Activated naive CD8-positive, alpha-beta T cell treated with anti-CD3 and anti-CD28 coated beads for 36 hours (primary cell): ENCODE measurements around the gene GPR85. TPM values are rescaled to one million over a fixed set of nuclear protein-coding genes. Genes with fewer than 3 reads are reported as not detected.
A peak's percentile ranks its signal among the peaks of the same experiment; 100 is the strongest.
"Not testable (repeated sequence)": the region's sequence is repeated elsewhere in the genome, so short reads cannot be mapped to it uniquely, and the experiment has no call there.

Experiments used
- DNase-seq: peaks from one replicate; pipeline ENCODE4 v3.0.0; 2021
- H3K27ac Mint-ChIP-seq: one replicate; pipeline ENCODE4 v1.8.0; 2022; ENCODE audit warnings: mild to moderate bottlenecking, moderate library complexity, mixed read lengths
- H3K27me3 Mint-ChIP-seq: one replicate; pipeline ENCODE4 v1.8.0; 2022; ENCODE audit warnings: mild to moderate bottlenecking, mixed read lengths
- H3K36me3 Mint-ChIP-seq: one replicate; pipeline ENCODE4 v1.8.0; 2021; ENCODE audit warnings: mild to moderate bottlenecking, mixed read lengths
- H3K4me1 Mint-ChIP-seq: one replicate; pipeline ENCODE4 v1.8.0; 2021; ENCODE audit warnings: mixed read lengths
- H3K4me3 Mint-ChIP-seq: one replicate; pipeline ENCODE4 v1.8.0; 2022; ENCODE audit warnings: mild to moderate bottlenecking, moderate library complexity, mixed read lengths
- H3K9me3 Mint-ChIP-seq: one replicate; pipeline ENCODE4 v1.8.0; 2022; ENCODE audit warnings: mixed read lengths
- total RNA-seq, 2 experiments: library from RNA; stranded (reverse); gene quantifications; one replicate each; pipeline ENCODE4 v1.2.3, GENCODE V29; 2021

Gene GPR85, protein sequence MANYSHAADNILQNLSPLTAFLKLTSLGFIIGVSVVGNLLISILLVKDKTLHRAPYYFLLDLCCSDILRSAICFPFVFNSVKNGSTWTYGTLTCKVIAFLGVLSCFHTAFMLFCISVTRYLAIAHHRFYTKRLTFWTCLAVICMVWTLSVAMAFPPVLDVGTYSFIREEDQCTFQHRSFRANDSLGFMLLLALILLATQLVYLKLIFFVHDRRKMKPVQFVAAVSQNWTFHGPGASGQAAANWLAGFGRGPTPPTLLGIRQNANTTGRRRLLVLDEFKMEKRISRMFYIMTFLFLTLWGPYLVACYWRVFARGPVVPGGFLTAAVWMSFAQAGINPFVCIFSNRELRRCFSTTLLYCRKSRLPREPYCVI
- total RNA-seq: under 1 TPM in 1 of 2 experiments, not detected in 1; 0.16 TPM

DNA sequence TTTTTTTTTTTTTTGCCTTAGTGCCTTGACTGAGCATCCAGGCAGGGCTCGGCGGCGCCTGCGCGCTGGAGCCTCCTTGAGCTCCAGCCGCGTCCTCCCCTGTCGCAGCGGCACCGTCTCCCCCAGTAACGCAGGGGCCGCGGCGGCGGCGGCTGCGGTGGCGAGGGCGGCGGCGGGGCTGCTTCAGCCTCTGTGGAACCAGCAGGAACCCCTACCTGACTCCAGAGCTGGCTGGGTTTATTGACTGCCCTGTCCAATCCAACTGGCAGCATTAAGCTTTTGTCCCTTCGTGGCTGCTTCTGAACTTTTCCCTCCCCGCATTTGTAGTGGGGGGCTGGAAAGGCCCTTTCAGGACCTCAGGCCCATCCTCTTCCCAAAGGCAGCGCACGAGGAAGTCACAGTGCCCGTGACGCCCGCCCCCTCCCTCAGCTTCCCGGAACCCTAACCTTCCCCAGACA lies at the start of gene GPR85:
Gene GPR85, minus strand, starts transcription at position 397 of the 458 bp plus-strand sequence. CDS start 2,106 bp downstream, outside the sequence.
- Mint-ChIP-seq H3K27me3 (peaks cover 64% of the 10 kb centered on the region), H3K9me3 (no peaks in the 10 kb centered on the region), H3K4me1 (peaks cover 9% of the 10 kb centered on the region), H3K27ac (no peak within 1 kb of the TSS), H3K36me3 (no peaks in the 10 kb centered on the region), H3K4me3 (peak within 1 kb of the TSS; percentile 53)
- DNase-seq: peak; percentile 58

GRCh38 chr7:113134025-113134424 lies 47.4 kb upstream of the GPR85 start:
- H3K27ac Mint-ChIP-seq: no peak overlapping the region
- no peaks in the 10 kb centered on the region for H3K36me3 Mint-ChIP-seq
- H3K27me3 Mint-ChIP-seq: no peaks in the 10 kb centered on the region
- H3K4me3 Mint-ChIP-seq: no peak overlapping the region
- H3K9me3 Mint-ChIP-seq: no peaks in the 10 kb centered on the region
- no peak for DNase-seq
- H3K4me1 Mint-ChIP-seq: no peaks in the 10 kb centered on the region

DNA sequence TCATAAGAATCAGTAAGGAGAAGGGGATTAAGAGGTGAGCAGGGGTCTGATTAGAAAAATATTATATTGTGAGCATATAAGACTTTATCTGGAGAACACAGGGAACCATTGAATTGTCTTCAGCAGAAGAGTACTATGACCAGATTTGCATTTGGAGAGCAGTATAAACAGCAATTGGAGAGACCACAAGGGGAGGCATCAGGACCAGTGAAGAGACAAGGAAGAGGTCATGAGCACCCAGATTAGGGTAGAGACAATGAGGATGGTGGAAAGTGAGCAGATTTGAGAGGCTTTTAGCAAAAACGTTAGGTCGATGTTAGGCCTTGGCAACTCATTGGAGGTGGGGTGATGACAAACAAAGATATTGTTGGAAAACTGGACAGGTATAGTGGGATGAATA lies 44.7 kb upstream of the GPR85 start:
- Mint-ChIP-seq H3K36me3 (no peaks in the 10 kb centered on the region), H3K27ac (no peak overlapping the region), H3K4me3 (no peak overlapping the region)

GRCh38 chr7:113128031-113128430 lies 41.4 kb upstream of the GPR85 start:
- Mint-ChIP-seq H3K4me3 (no peak overlapping the region), H3K4me1 (no peaks in the 10 kb centered on the region), H3K27ac (no peak overlapping the region), H3K9me3 (no peaks in the 10 kb centered on the region), H3K27me3 (no peaks in the 10 kb centered on the region), H3K36me3 (no peaks in the 10 kb centered on the region)
- DNase-seq: no peak

More for the DNA sequence above, 44.7 kb upstream of the GPR85 start:
- Mint-ChIP-seq H3K27me3 (no peaks in the 10 kb centered on the region), H3K4me1 (no peaks in the 10 kb centered on the region), H3K9me3 (no peaks in the 10 kb centered on the region)
- DNase-seq: no peak

DNA sequence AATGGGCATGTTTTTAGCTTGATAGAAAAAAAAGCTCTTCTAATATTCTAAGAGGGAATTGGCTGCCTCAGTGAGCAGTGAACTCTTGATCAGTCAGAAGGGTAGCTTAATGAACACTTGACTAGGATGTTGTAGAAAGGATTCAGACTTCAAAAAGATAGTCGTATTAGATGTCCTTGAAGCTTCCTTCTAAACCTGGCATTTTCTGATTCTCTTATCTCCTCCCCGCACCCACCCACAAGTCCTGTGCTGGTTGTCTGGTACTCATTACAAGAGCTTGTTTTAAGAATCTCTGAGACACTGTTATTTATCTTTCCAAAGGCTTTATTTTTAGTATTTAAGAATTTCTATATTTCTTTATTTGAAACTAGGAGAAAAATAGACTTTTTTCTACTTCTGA lies 39.1 kb upstream of the GPR85 start:
- Mint-ChIP-seq H3K4me1 (peaks cover 4% of the 10 kb centered on the region), H3K27me3 (no peaks in the 10 kb centered on the region), H3K9me3 (no peaks in the 10 kb centered on the region), H3K36me3 (no peaks in the 10 kb centered on the region), H3K27ac (no peak overlapping the region), H3K4me3 (no peak overlapping the region)
- no peak for DNase-seq

DNA sequence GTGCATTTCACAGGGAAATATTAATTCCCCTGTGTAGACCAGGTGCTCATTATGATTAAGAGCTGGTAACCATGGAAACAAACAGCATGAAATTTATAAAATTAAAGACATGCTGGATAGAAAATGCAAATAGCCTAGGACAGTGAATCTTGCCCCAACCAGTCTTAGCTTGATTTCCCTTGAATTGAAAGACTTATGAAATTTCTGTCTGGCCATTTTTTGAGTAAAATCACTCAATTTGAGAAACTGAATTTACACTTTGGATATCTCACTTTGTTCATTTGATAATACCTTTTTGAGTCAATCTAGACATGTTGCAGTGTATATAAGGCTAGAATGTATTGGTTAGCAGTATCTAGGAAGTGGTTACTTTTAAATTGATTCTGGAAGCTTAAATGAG lies 36.1 kb upstream of the GPR85 start:
- peaks cover 16% of the 10 kb centered on the region for H3K4me1 Mint-ChIP-seq
- no peak for DNase-seq
- H3K27ac Mint-ChIP-seq: no peak overlapping the region
- no peaks in the 10 kb centered on the region for H3K27me3 Mint-ChIP-seq
- no peaks in the 10 kb centered on the region for H3K9me3 Mint-ChIP-seq
- no peak overlapping the region for H3K4me3 Mint-ChIP-seq
- H3K36me3 Mint-ChIP-seq: peaks cover 3% of the 10 kb centered on the region

GRCh38 chr7:113120647-113121046 lies 34.0 kb upstream of the GPR85 start:
- peaks cover 22% of the 10 kb centered on the region for H3K4me1 Mint-ChIP-seq

GRCh38 chr7:113119429-113119828 lies 32.8 kb upstream of the GPR85 start:
- no peaks in the 10 kb centered on the region for H3K9me3 Mint-ChIP-seq
- H3K4me3 Mint-ChIP-seq: no peak overlapping the region
- H3K27me3 Mint-ChIP-seq: no peaks in the 10 kb centered on the region
- no peak overlapping the region for H3K27ac Mint-ChIP-seq
- DNase-seq: no peak
- peaks cover 22% of the 10 kb centered on the region for H3K4me1 Mint-ChIP-seq
- H3K36me3 Mint-ChIP-seq: peaks cover 19% of the 10 kb centered on the region

More at GRCh38 chr7:113120647-113121046, 34.0 kb upstream of the GPR85 start:
- no peak for DNase-seq
- no peaks in the 10 kb centered on the region for H3K27me3 Mint-ChIP-seq
- no peaks in the 10 kb centered on the region for H3K9me3 Mint-ChIP-seq
- H3K4me3 Mint-ChIP-seq: no peak overlapping the region
- H3K36me3 Mint-ChIP-seq: peaks cover 16% of the 10 kb centered on the region
- no peak overlapping the region for H3K27ac Mint-ChIP-seq

DNA sequence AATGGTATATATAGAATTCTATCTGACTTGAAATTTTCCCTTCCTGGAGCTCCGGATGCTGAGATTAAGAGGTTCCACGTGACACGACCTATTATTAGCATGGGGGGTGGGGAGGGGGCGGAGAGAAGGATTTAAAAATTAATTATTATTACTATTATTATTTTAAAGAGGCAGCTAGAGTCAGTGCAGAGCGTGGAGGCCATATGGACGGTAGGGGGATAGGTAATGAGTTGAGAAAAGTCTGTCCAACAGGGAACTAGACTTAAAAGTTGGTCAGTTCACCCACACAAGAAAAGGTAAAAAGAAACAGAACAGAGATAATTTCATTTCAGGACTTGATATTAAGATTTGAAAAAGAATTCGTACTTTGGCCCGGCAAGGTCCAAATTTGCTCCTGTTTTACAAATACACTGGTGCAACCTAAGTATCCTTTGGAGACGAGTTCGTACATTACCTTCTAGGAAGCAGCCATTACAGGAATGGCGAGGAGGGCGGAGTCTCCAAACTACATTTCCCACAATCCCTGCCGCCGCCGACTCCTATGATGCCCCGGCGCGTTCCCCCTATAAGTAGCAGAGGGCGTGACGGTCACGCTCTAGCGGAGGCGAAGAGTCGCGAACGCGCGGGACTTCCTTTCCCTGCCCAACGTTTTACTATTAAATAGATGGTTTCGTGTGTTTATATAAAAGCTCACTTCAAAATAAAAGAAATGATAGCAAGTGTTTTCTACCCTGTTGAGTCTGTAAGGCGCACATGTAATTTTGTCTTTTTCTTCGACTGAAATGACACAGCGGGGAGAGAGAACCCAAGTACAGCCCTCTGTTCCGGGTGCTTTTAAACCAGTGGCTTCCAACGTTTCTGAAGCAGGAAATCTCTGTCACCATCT lies 31.7 kb upstream of the GPR85 start, which contains the start of gene SMIM30:
Gene SMIM30, minus strand, starts transcription at position 481 of the 886 bp plus-strand sequence. CDS start 976 bp downstream, outside the sequence.
- peaks cover 22% of the 10 kb centered on the region for H3K4me1 Mint-ChIP-seq
- peak within 1 kb of the TSS; percentile 86 for H3K4me3 Mint-ChIP-seq
- H3K27me3 Mint-ChIP-seq: no peaks in the 10 kb centered on the region
- H3K36me3 Mint-ChIP-seq: peaks cover 24% of the 10 kb centered on the region
- peak within 1 kb of the TSS; percentile 90 for H3K27ac Mint-ChIP-seq
- no peaks in the 10 kb centered on the region for H3K9me3 Mint-ChIP-seq
- peak; percentile 84 for DNase-seq

DNA sequence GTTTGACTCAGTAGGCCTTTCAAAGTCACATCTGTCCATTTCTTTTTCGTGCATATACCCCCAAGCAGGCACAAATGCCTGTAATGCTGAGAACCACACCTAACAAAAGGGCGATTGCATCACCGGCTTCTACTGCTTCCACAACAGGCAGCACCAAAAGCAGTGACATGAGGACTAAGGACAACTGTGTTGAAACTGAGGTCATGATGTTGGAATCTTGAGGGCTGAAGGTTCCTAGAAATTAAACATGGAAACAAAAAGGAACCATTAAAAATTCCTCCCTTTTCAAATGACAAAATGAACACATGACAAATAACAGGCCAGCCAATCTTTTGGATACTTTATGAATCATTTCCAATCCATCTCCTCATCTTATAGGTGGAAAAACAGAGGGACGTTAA lies 30.7 kb upstream of the GPR85 start:
- Mint-ChIP-seq H3K27ac (peak overlapping the region; percentile 78), H3K36me3 (peaks cover 24% of the 10 kb centered on the region), H3K4me1 (peaks cover 22% of the 10 kb centered on the region), H3K4me3 (peak overlapping the region; percentile 86)
- DNase-seq, H3K27me3 Mint-ChIP-seq, H3K9me3 Mint-ChIP-seq: not testable (repeated sequence)

GRCh38 chr7:113113912-113114311 lies 27.3 kb upstream of the GPR85 start:
- H3K4me3 Mint-ChIP-seq: no peak overlapping the region
- H3K36me3 Mint-ChIP-seq: peaks cover 24% of the 10 kb centered on the region
- H3K27ac Mint-ChIP-seq: no peak overlapping the region
- H3K4me1 Mint-ChIP-seq: peaks cover 9% of the 10 kb centered on the region
- no peak for DNase-seq
- H3K27me3 Mint-ChIP-seq: no peaks in the 10 kb centered on the region
- H3K9me3 Mint-ChIP-seq: no peaks in the 10 kb centered on the region

DNA sequence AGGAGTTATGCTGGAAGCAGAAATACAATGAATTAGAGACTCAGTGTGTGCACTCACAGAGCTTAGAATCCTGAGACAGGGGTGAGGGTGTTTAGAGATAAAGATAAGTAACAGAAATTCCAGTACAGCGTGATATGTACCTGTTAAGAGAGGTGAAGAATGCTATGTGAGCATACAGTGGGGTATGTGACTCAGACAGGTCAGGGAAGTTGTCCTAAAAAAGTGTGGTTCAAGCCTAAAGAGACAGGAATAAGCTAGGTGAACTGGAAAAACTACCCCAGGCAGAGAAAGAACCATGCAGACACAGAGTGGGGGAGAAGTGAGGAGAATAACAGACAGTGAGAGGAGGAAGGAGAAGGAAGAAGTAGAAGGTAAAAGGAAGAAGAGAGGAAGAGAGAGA lies 23.1 kb upstream of the GPR85 start:
- no peaks in the 10 kb centered on the region for H3K4me1 Mint-ChIP-seq
- no peaks in the 10 kb centered on the region for H3K9me3 Mint-ChIP-seq
- DNase-seq: no peak
- no peak overlapping the region for H3K4me3 Mint-ChIP-seq
- H3K27me3 Mint-ChIP-seq: no peaks in the 10 kb centered on the region
- no peak overlapping the region for H3K27ac Mint-ChIP-seq
- H3K36me3 Mint-ChIP-seq: peaks cover 8% of the 10 kb centered on the region

DNA sequence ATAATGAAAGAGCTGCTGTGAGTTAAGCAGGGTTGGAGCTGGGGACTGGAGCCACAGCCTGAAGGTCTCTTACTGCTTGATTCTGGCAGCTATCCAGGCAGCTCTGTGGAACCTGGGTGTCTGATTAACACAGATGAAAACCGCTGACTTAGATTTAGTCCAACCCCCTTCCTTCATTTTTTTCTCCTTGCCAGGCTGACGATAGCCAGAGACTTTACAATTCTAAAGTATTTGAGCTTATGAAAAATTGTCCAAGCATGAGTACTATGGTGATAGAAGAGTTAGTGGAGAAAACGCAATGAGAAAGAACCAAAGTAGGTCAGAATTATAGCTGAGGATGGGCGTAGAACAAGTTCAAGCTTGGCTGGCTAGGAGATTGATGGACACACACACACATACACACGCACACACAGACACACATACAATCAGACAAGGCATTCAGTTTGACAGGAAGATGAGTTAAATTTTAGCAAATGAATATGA lies 13.5 kb upstream of the GPR85 start:
- no peaks in the 10 kb centered on the region for H3K9me3 Mint-ChIP-seq
- H3K27me3 Mint-ChIP-seq: peaks cover 12% of the 10 kb centered on the region
- no peaks in the 10 kb centered on the region for H3K4me1 Mint-ChIP-seq
- H3K36me3 Mint-ChIP-seq: no peaks in the 10 kb centered on the region
- no peak overlapping the region for H3K4me3 Mint-ChIP-seq
- no peak overlapping the region for H3K27ac Mint-ChIP-seq
- no peak for DNase-seq

DNA sequence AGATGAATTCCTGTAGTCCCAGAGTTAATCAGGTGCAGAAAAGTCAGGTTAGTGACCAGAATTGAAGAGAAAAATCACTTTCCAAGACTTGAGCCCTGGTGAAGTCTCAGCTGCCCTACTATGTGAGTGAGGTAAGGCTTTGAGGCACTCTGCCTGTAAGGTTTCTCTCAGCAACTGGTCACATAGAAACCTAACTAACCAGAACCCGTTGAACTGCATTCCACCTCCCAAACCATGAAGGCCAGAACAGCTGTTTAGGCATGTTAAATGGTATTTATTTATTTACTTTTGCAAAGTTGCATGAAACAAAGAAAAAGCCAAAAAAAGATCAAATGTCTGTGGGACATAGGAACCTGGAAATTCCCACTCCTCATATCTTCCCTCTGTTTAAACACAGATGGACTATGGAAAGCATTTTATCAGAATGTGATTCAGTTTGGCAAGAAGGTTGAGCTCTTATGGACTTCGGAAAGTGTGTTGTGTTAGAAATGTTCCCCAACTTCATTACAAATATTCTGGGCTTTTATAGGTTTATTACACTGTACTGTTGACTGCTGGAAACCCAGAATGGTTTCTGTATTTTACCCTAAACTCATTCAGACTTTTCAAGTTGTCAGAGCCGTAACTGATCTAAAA lies 12.8 kb upstream of the GPR85 start:
- Mint-ChIP-seq H3K36me3 (no peaks in the 10 kb centered on the region), H3K9me3 (no peaks in the 10 kb centered on the region), H3K27me3 (peaks cover 9% of the 10 kb centered on the region), H3K27ac (no peak overlapping the region), H3K4me1 (no peaks in the 10 kb centered on the region), H3K4me3 (no peak overlapping the region)
- no peak for DNase-seq
